ENCODE data around the gene SPDYE1.

The SPDYE1 gene

GRCh38 chr7:44044315-44045225, 46.9 kb downstream of the SPDYE1 start, which contains the start of gene DBNL:
DBNL (plus strand) TSS chr7:44044702; CDS start chr7:44044738, 36 bp downstream.
- peak; percentile 87 for DNase-seq (ENCODE audit: low spot score)

GRCh38 chr7:44045226-44046014, 47.7 kb downstream of the SPDYE1 start:
- DNase-seq (ENCODE audit: low spot score) = peak; percentile 32

- DNase-seq (ENCODE audit: low spot score) = no peak
Observed at GRCh38 chr7:44046321-44047061, 48.8 kb downstream of the SPDYE1 start.

- no peak for DNase-seq (ENCODE audit: low spot score)
Observed at GRCh38 chr7:44048031-44048795, 50.5 kb downstream of the SPDYE1 start.

GRCh38 chr7:44050121-44050914, 52.6 kb downstream of the SPDYE1 start:
- DNase-seq (ENCODE audit: low spot score) = no peak

GRCh38 chr7:44050915-44051560, 53.3 kb downstream of the SPDYE1 start:
- no peak for DNase-seq (ENCODE audit: low spot score)

GRCh38 chr7:44051611-44052220, 54.0 kb downstream of the SPDYE1 start:
- no peak for DNase-seq (ENCODE audit: low spot score)

GRCh38 chr7:44052771-44053365, 55.2 kb downstream of the SPDYE1 start:
- DNase-seq (ENCODE audit: low spot score) = no peak

GRCh38 chr7:44056681-44057080, 59.0 kb downstream of the SPDYE1 start:
- no peak for DNase-seq (ENCODE audit: low spot score)

GRCh38 chr7:44057181-44057848, 59.6 kb downstream of the SPDYE1 start:
- no peak for DNase-seq (ENCODE audit: low spot score)

- no peak for DNase-seq (ENCODE audit: low spot score)
Observed at GRCh38 chr7:44057849-44058758, 60.4 kb downstream of the SPDYE1 start.

GRCh38 chr7:44058759-44059218, 61.1 kb downstream of the SPDYE1 start:
- DNase-seq (ENCODE audit: low spot score) = no peak

- DNase-seq (ENCODE audit: low spot score) = no peak
Observed at GRCh38 chr7:44059219-44060090, 61.8 kb downstream of the SPDYE1 start.
